K562 (cell line): ENCODE results near the gene C4orf51. TPM values are rescaled to one million over a fixed set of nuclear protein-coding genes. Genes with fewer than 3 reads are reported as not detected.

Source experiments
- CCAR2 ChIP-seq: fragments of 200-400 bp; formaldehyde crosslinking; IDR thresholded peaks from 2 replicates; pipeline ENCODE4 v1.6.1; 2017; ENCODE audit warnings: mild to moderate bottlenecking, low read depth, low read length
- KDM4B ChIP-seq, 2 experiments: fragments of 450-650 bp in 1 of 2; sonication (generic) in 1 of 2; IDR thresholded peaks; 2 replicates each; pipeline ENCODE4 v1.6.1; 2016 to 2017; ENCODE audit warnings: borderline replicate concordance in 2 of 2, antibody characterized with exemption in 1 of 2, low read depth in 1 of 2, mild to moderate bottlenecking in 1 of 2
- ZBED1 ChIP-seq: IDR thresholded peaks from 2 replicates; pipeline ENCODE4 v1.6.1; 2014
- ZNF175 ChIP-seq: fragments of 200-800 bp; sonication (Bioruptor generic); IDR thresholded peaks from 2 replicates; pipeline ENCODE4 v1.6.1; 2016; ENCODE audit warnings: low read depth, mild to moderate bottlenecking, missing genetic modification characterization, missing compliant biosample characterization
- polyA plus RNA-seq, 8 experiments: library from polyadenylated mRNA; depleted of rRNA in 4 of 8; stranded (reverse) in 5 of 8; unstranded in 3 of 8; fragments of >200 nt; fragmentation: Nextera tagmentation in 2 of 8; fragmentation: Illumina TruSeq in 1 of 8; extraction: Ambion mirVana in 2 of 8; extraction: Trizol in 1 of 8; gene quantifications; 2 replicates each; pipeline versions ENCODE4 v1.2.1 to v1.2.3, GENCODE V29; 2011 to 2014; ENCODE audit warnings: inconsistent platforms in 1 of 8, missing spikeins in 1 of 8
- total RNA-seq, 7 experiments: library from RNA; depleted of rRNA in 6 of 7; stranded (reverse); fragments of >200 nt in 6 of 7; fragmentation: Illumina TruSeq in 2 of 7; extraction: Trizol in 2 of 7; gene quantifications; 2 replicates each; pipeline versions ENCODE4 v1.2.1 to v1.2.3, GENCODE V29; 2011 to 2021; ENCODE audit warnings: low replicate concordance in 1 of 7
- TF ChIP-seq, protein P1 (sequence below), 2 experiments: fragments of 450-650 bp; formaldehyde crosslinking in 1 of 2; IDR thresholded peaks; 2 replicates each; pipeline versions ENCODE4 v1.4.0 to v1.6.1; 2014 to 2020; ENCODE audit warnings: mild to moderate bottlenecking in 2 of 2, borderline replicate concordance in 1 of 2, low read depth in 1 of 2
- TF ChIP-seq, protein P2 (sequence below): IDR thresholded peaks from 2 replicates; pipeline ENCODE4 v1.6.1; 2011; ENCODE audit warnings: borderline replicate concordance, low read depth, mild to moderate bottlenecking, moderate library complexity, low read length; ENCODE audit not compliant: insufficient read depth, poor library complexity, severe bottlenecking

Gene C4orf51
- total and polyA plus RNA-seq, 9 of the 15 experiments (the other 6 are each of a cell fraction or from before 2014, with no cell fraction given): not detected

DNA sequence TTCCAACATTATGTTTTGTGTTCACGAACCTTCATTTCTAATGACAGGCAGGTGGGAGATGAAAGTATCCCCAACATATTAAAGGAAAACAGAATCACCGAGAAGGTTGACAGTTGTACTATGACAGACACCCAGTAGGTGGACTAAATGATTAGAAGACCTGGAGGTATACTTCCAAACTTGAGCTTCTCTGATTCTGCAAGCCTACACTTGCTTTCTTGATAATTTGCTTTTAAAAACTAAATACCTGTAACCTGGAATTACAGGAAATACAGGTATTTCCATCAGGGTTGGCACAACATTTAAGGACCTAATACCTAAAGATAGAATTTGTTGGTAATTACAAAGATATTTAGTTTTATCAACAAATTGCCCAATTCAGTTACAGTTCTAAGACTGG is 43.4 kb downstream of the C4orf51 start (continued):
- TF ChIP-seq, protein P1, sequence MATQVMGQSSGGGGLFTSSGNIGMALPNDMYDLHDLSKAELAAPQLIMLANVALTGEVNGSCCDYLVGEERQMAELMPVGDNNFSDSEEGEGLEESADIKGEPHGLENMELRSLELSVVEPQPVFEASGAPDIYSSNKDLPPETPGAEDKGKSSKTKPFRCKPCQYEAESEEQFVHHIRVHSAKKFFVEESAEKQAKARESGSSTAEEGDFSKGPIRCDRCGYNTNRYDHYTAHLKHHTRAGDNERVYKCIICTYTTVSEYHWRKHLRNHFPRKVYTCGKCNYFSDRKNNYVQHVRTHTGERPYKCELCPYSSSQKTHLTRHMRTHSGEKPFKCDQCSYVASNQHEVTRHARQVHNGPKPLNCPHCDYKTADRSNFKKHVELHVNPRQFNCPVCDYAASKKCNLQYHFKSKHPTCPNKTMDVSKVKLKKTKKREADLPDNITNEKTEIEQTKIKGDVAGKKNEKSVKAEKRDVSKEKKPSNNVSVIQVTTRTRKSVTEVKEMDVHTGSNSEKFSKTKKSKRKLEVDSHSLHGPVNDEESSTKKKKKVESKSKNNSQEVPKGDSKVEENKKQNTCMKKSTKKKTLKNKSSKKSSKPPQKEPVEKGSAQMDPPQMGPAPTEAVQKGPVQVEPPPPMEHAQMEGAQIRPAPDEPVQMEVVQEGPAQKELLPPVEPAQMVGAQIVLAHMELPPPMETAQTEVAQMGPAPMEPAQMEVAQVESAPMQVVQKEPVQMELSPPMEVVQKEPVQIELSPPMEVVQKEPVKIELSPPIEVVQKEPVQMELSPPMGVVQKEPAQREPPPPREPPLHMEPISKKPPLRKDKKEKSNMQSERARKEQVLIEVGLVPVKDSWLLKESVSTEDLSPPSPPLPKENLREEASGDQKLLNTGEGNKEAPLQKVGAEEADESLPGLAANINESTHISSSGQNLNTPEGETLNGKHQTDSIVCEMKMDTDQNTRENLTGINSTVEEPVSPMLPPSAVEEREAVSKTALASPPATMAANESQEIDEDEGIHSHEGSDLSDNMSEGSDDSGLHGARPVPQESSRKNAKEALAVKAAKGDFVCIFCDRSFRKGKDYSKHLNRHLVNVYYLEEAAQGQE (IDR thresholded peaks at IDR 0.05; ENCODE audit: borderline replicate concordance): no peak
- TF ChIP-seq, protein P1 (CRISPR knock-in tag; IDR thresholded peaks at IDR 0.05; ENCODE audit: low read depth): no peak
- TF ChIP-seq CCAR2: no peak
- TF ChIP-seq ZNF175 (CRISPR knock-in tag): no peak
- no peak for TF ChIP-seq KDM4B (IDR thresholded peaks at IDR 0.05; ENCODE audit: borderline replicate concordance in 2 of 2, low read depth in 1 of 2)
- TF ChIP-seq, protein P2, sequence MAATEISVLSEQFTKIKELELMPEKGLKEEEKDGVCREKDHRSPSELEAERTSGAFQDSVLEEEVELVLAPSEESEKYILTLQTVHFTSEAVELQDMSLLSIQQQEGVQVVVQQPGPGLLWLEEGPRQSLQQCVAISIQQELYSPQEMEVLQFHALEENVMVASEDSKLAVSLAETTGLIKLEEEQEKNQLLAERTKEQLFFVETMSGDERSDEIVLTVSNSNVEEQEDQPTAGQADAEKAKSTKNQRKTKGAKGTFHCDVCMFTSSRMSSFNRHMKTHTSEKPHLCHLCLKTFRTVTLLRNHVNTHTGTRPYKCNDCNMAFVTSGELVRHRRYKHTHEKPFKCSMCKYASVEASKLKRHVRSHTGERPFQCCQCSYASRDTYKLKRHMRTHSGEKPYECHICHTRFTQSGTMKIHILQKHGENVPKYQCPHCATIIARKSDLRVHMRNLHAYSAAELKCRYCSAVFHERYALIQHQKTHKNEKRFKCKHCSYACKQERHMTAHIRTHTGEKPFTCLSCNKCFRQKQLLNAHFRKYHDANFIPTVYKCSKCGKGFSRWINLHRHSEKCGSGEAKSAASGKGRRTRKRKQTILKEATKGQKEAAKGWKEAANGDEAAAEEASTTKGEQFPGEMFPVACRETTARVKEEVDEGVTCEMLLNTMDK: no peak
- TF ChIP-seq ZBED1: no peak
